ENCODE data around the gene PCSK1. TPM values are rescaled to one million over a fixed set of nuclear protein-coding genes. Genes with fewer than 3 reads are reported as not detected.
A peak's percentile ranks its signal among the peaks of the same experiment; 100 is the strongest.

The PCSK1 gene
- total and polyA plus RNA-seq, 2 experiments from 2014 or later, result 0.86 to 1.2 TPM

DNA sequence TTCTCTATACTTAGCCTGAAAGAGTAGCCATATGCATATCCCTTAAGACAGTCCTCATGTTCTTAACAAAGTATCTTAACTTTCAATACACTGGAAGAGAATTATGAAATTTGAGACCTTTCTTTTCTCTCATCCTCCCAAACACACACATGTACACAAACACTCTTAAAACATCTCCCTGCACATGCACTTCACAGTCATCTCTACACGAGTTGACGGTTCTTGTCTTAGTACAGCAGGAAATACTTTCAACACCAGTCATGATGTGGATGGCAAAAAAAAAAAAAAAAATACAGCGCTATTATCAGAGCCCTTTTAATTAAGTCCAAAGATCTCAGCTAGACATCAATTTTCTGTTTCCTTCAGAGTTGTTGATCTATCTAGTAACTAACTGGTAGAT lies 43.6 kb upstream of the PCSK1 start:
- WGBS, 2 experiments (ENCODE audit: low coverage in 1 of 2, low lambda C conversion rate in 2 of 2, missing lambda C conversion rate in 2 of 2), result 47 to 50% methylated on average over 3 of the region's 3 CpGs

DNA sequence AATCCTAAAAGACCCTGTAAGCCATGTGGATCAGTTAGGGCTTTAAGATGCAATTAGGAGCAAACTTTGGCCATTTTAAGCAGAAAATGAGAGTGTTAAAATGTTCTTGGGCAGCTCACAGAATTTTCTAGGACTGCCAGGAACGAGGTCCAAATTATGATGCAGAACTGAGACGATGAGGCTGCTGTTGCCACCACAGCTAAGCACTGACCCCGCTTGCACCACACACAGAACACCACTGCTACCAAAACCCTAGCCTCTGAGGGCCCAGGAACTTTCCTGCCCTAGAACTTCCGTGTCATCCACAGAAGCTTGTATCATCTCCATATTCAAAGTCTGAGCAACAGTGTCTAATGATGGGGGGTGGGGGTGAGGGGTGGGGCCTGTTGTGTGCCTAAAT lies 41.0 kb upstream of the PCSK1 start:
- no peak for DNase-seq
- H3K9me3 ChIP-seq (ENCODE audit: low read depth), result no peaks in the 10 kb centered on the region

More for the DNA sequence above, 43.6 kb upstream of the PCSK1 start:
- H4K20me1 ChIP-seq (ENCODE audit: insufficient read depth), result no peaks in the 10 kb centered on the region
- in situ Hi-C loops (cut with MboI), result no loop called here
- H3K4me1 ChIP-seq (ENCODE audit: insufficient read depth), result peaks cover 8% of the 10 kb centered on the region; the same call in 1 of the 2 replicates
- H3K79me2 ChIP-seq (ENCODE audit: insufficient read depth), result no peaks in the 10 kb centered on the region
- H3K9ac ChIP-seq, result no peak overlapping the region
- H2AFZ ChIP-seq, result no peak overlapping the region
- TF ChIP-seq EZH2phosphoT487 (IDR thresholded peaks at IDR 0.05; ENCODE audit: insufficient read depth, low read depth) (no peak), EZH2 (IDR thresholded peaks at IDR 0.05; ENCODE audit: insufficient read depth, poor library complexity, severe bottlenecking) (no peak)
- H3K9me3 ChIP-seq (ENCODE audit: low read depth), result no peaks in the 10 kb centered on the region
- H3K27me3 ChIP-seq (replicated peaks; ENCODE audit: insufficient read depth), result no peaks in the 10 kb centered on the region
- no peak overlapping the region for H3K4me2 ChIP-seq (ENCODE audit: unreplicated experiment)
- DNase-seq, result peak; percentile 54
- H3K27ac ChIP-seq, result no peak overlapping the region
- no peaks in the 10 kb centered on the region for H3K36me3 ChIP-seq (ENCODE audit: low read depth)
- H3F3A ChIP-seq (ENCODE audit: insufficient read depth), result no peaks in the 10 kb centered on the region
- no peaks in the 10 kb centered on the region for H3K9me2 ChIP-seq (ENCODE audit: insufficient read depth)
- no peak overlapping the region for H3K4me3 ChIP-seq

DNA sequence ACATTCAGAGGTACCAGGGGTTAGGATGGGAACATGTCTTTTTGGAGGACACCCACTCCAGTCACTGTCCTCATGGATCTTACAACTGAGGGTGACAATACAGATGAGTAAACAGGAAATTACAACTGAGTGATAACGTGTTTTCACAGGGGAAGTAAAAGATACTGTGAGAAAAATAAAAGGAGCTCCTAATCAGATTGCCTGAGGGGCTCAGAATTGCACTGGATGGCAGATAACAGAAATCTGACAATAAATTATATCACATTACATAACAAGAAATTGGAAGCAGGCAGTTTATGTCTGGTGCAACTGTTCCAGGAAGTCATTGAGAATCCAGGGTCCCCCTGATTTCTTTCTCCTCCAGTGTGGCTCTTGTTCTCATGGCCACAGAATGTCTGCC lies 40.1 kb upstream of the PCSK1 start:
- DNase-seq, result no peak
- no peak for TF ChIP-seq EZH2phosphoT487 (IDR thresholded peaks at IDR 0.05; ENCODE audit: insufficient read depth, low read depth)
- TF ChIP-seq EZH2 (IDR thresholded peaks at IDR 0.05; ENCODE audit: insufficient read depth, poor library complexity, severe bottlenecking), result no peak
- in situ Hi-C loops (cut with MboI), result no loop called here
- Histone ChIP-seq H3K9me3 (ENCODE audit: low read depth) (no peaks in the 10 kb centered on the region), H3K36me3 (ENCODE audit: low read depth) (no peaks in the 10 kb centered on the region), H3K9ac (no peak overlapping the region), H3F3A (ENCODE audit: insufficient read depth) (no peaks in the 10 kb centered on the region), H4K20me1 (ENCODE audit: insufficient read depth) (no peaks in the 10 kb centered on the region), H3K27ac (no peak overlapping the region), H3K4me1 (ENCODE audit: insufficient read depth) (peaks cover 8% of the 10 kb centered on the region; the same call in 1 of the 2 replicates), H2AFZ (no peak overlapping the region), H3K4me2 (ENCODE audit: unreplicated experiment) (no peak overlapping the region), H3K79me2 (ENCODE audit: insufficient read depth) (no peaks in the 10 kb centered on the region), H3K4me3 (no peak overlapping the region), H3K9me2 (ENCODE audit: insufficient read depth) (no peaks in the 10 kb centered on the region), H3K27me3 (replicated peaks; ENCODE audit: insufficient read depth) (no peaks in the 10 kb centered on the region)
- WGBS, 2 experiments (ENCODE audit: low coverage in 1 of 2, low lambda C conversion rate in 2 of 2, missing lambda C conversion rate in 2 of 2), result 29 to 58% methylated on average over 1 of the region's 1 CpG

More for the DNA sequence above, 41.0 kb upstream of the PCSK1 start:
- in situ Hi-C loops (cut with MboI), result no loop called here
- no peak overlapping the region for H2AFZ ChIP-seq
- no peak overlapping the region for H3K9ac ChIP-seq
- no peaks in the 10 kb centered on the region for H3F3A ChIP-seq (ENCODE audit: insufficient read depth)
- TF ChIP-seq EZH2 (IDR thresholded peaks at IDR 0.05; ENCODE audit: insufficient read depth, poor library complexity, severe bottlenecking), result no peak
- TF ChIP-seq EZH2phosphoT487 (IDR thresholded peaks at IDR 0.05; ENCODE audit: insufficient read depth, low read depth), result no peak
- H3K4me2 ChIP-seq (ENCODE audit: unreplicated experiment), result no peak overlapping the region
- H3K27me3 ChIP-seq (replicated peaks; ENCODE audit: insufficient read depth), result no peaks in the 10 kb centered on the region
- no peak overlapping the region for H3K27ac ChIP-seq
- no peaks in the 10 kb centered on the region for H3K36me3 ChIP-seq (ENCODE audit: low read depth)
- peaks cover 8% of the 10 kb centered on the region; the same call in 1 of the 2 replicates for H3K4me1 ChIP-seq (ENCODE audit: insufficient read depth)
- WGBS, 2 experiments (ENCODE audit: low coverage in 1 of 2, low lambda C conversion rate in 2 of 2, missing lambda C conversion rate in 2 of 2), result 40 to 49% methylated on average over 4 of the region's 4 CpGs
- H3K4me3 ChIP-seq, result no peak overlapping the region
- H3K79me2 ChIP-seq (ENCODE audit: insufficient read depth), result no peaks in the 10 kb centered on the region
- H3K9me2 ChIP-seq (ENCODE audit: insufficient read depth), result no peaks in the 10 kb centered on the region
- H4K20me1 ChIP-seq (ENCODE audit: insufficient read depth), result no peaks in the 10 kb centered on the region

DNA sequence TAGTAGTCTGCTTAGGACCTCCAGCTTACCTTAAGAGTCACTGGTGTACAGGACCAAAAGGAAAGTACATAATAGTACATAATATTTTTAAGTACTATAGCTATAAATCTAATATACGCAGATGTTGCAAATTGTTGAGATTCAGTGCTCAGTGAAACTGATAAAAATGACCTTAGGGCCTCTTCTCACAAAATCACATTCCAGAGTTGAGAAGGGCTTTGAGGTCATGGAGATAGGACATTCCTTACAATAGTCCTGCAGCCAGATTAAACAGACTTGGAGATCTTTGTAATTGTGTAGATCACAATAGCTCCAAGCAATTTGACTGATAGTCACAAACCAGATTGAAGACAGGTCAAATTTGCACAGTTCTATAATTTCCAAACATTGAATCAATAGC lies 37.7 kb upstream of the PCSK1 start:
- H3K79me2 ChIP-seq (ENCODE audit: insufficient read depth), result no peaks in the 10 kb centered on the region
- H4K20me1 ChIP-seq (ENCODE audit: insufficient read depth), result no peaks in the 10 kb centered on the region
- no peak overlapping the region for H2AFZ ChIP-seq
- H3K4me2 ChIP-seq (ENCODE audit: unreplicated experiment), result no peak overlapping the region
- H3K4me3 ChIP-seq, result no peak overlapping the region
- H3F3A ChIP-seq (ENCODE audit: insufficient read depth), result no peaks in the 10 kb centered on the region
- H3K9me2 ChIP-seq (ENCODE audit: insufficient read depth), result no peaks in the 10 kb centered on the region
- DNase-seq, result no peak
- no peak for TF ChIP-seq EZH2phosphoT487 (IDR thresholded peaks at IDR 0.05; ENCODE audit: insufficient read depth, low read depth)
- no peak for TF ChIP-seq EZH2 (IDR thresholded peaks at IDR 0.05; ENCODE audit: insufficient read depth, poor library complexity, severe bottlenecking)
- H3K36me3 ChIP-seq (ENCODE audit: low read depth), result no peaks in the 10 kb centered on the region
- H3K4me1 ChIP-seq (ENCODE audit: insufficient read depth), result no peaks in the 10 kb centered on the region
- in situ Hi-C loops (cut with MboI), result no loop called here
- no peak overlapping the region for H3K9ac ChIP-seq
- 92 to 97% methylated on average over 1 of the region's 1 CpG for WGBS, 2 experiments (ENCODE audit: low coverage in 1 of 2, low lambda C conversion rate in 2 of 2, missing lambda C conversion rate in 2 of 2)
- H3K27ac ChIP-seq, result no peak overlapping the region
- no peaks in the 10 kb centered on the region for H3K9me3 ChIP-seq (ENCODE audit: low read depth)
- no peaks in the 10 kb centered on the region for H3K27me3 ChIP-seq (replicated peaks; ENCODE audit: insufficient read depth)

DNA sequence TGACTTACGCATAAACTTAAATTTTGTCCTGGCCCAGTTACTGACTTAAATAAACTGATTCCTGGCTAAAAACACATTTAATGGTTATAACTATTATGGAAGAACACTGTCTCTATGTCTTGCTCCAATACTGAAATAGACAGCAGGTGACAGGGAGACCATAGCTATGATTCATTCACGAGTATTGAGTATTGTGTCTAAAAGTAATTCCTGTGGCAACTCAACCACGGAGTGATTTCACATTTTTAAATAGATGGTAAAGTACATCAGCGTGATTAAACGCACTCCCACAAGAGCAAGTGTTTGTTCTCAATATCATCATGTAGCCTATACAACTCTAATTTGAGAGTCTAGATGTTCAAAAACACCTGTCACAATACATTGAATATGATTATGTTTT lies 35.9 kb upstream of the PCSK1 start:
- Histone ChIP-seq H2AFZ (no peak overlapping the region), H3K9me2 (ENCODE audit: insufficient read depth) (no peaks in the 10 kb centered on the region), H3K4me1 (ENCODE audit: insufficient read depth) (no peaks in the 10 kb centered on the region), H3F3A (ENCODE audit: insufficient read depth) (no peaks in the 10 kb centered on the region), H3K27ac (no peak overlapping the region), H3K4me2 (ENCODE audit: unreplicated experiment) (no peak overlapping the region), H3K27me3 (replicated peaks; ENCODE audit: insufficient read depth) (no peaks in the 10 kb centered on the region), H3K79me2 (ENCODE audit: insufficient read depth) (no peaks in the 10 kb centered on the region), H3K4me3 (no peak overlapping the region), H3K36me3 (ENCODE audit: low read depth) (no peaks in the 10 kb centered on the region), H3K9me3 (ENCODE audit: low read depth) (no peaks in the 10 kb centered on the region), H3K9ac (no peak overlapping the region), H4K20me1 (ENCODE audit: insufficient read depth) (no peaks in the 10 kb centered on the region)
- WGBS, 2 experiments (ENCODE audit: low coverage in 1 of 2, low lambda C conversion rate in 2 of 2, missing lambda C conversion rate in 2 of 2), result 82 to 83% methylated on average over 5 of the region's 5 CpGs
- no peak for DNase-seq
- in situ Hi-C loops (cut with MboI), result no loop called here
- no peak for TF ChIP-seq EZH2phosphoT487 (IDR thresholded peaks at IDR 0.05; ENCODE audit: insufficient read depth, low read depth)
- no peak for TF ChIP-seq EZH2 (IDR thresholded peaks at IDR 0.05; ENCODE audit: insufficient read depth, poor library complexity, severe bottlenecking)

All from GM23248 (cell line).